Activated CD4-positive, alpha-beta T cell treated with anti-CD3 and anti-CD28 coated beads for 4 hours (primary cell): Measurements from ENCODE around the gene OAS2.

Experiments used
- DNase-seq, 2 donors: peaks; one replicate each; pipeline ENCODE4 v3.0.0-alpha.2; 2020

Gene OAS2, protein sequence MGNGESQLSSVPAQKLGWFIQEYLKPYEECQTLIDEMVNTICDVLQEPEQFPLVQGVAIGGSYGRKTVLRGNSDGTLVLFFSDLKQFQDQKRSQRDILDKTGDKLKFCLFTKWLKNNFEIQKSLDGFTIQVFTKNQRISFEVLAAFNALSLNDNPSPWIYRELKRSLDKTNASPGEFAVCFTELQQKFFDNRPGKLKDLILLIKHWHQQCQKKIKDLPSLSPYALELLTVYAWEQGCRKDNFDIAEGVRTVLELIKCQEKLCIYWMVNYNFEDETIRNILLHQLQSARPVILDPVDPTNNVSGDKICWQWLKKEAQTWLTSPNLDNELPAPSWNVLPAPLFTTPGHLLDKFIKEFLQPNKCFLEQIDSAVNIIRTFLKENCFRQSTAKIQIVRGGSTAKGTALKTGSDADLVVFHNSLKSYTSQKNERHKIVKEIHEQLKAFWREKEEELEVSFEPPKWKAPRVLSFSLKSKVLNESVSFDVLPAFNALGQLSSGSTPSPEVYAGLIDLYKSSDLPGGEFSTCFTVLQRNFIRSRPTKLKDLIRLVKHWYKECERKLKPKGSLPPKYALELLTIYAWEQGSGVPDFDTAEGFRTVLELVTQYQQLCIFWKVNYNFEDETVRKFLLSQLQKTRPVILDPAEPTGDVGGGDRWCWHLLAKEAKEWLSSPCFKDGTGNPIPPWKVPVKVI

DNA sequence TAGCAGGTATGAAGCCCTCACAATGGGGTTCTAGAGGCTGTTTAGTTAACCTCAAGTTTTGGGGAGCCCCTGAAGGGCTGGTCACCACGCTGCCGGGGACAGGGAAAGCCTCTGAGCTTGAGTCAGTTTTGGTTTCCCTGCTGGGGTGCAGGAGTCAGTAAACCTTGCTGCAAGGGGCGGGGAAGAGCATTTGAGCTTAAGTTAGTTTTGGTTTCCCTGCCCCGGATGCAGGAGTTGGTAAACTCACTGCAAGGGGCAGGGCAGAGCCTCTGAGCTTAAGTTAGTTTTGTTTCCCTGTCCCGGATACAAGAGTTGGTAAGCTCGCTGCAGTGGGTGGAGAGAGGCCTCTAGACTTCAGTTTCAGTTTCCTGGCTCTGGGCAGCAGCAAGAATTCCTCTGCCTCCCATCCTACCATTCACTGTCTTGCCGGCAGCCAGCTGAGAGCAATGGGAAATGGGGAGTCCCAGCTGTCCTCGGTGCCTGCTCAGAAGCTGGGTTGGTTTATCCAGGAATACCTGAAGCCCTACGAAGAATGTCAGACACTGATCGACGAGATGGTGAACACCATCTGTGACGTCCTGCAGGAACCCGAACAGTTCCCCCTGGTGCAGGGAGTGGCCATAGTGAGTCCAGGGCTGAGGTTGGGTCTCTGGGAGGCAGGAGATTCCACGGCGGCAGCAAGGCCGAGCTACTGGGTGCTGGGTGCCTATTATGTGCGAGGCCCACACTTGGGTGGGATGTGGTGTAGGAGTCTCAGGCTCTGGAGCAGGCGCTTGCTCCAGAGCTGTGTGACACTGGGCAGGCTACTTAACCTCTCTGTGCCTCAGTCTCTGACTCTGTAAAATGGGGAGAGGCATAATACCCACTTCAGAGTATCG is at the start of gene OAS2:
Gene OAS2, plus strand, starts transcription at position 357 of the 878 bp plus-strand sequence. Its CDS starts 90 bp downstream, at position 447.
- DNase-seq = peak; percentile 75 to 77

DNA sequence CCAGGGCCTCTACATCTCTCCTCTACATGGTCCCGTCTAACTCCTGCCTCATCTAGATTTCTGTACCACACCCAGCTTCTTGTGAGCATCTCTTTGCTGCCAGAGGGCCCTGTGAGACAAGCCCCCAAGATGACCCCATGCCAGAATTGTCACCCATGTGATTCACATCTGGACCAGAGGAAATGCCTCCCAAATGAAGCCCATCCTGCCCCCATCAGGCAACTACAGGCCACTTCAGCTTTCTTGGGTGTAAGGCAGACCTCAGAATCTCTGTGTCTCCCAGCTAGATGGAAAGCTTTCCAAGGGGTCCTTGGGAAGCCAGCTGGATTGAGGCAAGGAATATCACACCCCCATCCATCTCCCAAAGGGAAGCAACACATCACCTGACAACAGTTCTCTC is 49.3 kb upstream of the OAS2 start:
- no peak for DNase-seq

DNA sequence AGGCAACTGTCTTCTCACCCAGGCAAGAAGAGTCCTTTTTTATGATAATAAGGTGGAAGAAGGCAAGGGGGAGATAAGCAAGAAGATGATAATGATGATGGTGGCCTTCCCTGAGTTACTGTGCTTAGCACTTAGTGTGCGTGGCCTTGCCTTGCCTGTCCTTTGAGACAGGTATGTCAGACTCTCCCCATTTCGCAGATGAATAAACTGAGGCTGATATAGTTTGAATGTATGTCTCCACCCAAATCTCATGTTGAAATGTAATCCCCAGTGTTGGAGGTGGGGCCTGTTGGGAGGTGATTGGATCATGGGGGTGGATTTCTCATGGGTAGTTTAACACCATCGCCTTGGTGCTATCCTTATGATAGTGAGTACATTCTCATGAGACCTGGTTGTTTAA is 48.6 kb upstream of the OAS2 start:
- no peak for DNase-seq

DNA sequence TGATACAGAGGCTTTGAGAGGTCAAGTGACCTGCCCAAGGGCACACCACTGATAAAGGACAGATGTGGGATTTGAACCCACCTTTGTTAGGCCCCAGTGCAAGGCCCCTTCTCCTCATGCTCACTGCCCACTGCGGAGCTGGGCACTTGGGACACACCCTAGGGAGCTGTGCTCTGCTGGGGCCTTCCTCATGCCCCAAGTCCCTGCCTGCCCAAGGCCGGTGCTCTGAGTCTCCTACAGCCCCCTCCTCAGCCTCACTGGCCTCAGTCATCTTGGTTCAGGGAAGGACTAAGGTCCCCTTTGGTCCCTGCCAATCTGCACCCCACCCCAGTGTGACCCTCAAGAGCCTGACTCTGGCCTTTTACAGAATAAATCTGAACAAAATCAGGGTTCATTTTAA is 48.0 kb upstream of the OAS2 start:
- DNase-seq = no peak

DNA sequence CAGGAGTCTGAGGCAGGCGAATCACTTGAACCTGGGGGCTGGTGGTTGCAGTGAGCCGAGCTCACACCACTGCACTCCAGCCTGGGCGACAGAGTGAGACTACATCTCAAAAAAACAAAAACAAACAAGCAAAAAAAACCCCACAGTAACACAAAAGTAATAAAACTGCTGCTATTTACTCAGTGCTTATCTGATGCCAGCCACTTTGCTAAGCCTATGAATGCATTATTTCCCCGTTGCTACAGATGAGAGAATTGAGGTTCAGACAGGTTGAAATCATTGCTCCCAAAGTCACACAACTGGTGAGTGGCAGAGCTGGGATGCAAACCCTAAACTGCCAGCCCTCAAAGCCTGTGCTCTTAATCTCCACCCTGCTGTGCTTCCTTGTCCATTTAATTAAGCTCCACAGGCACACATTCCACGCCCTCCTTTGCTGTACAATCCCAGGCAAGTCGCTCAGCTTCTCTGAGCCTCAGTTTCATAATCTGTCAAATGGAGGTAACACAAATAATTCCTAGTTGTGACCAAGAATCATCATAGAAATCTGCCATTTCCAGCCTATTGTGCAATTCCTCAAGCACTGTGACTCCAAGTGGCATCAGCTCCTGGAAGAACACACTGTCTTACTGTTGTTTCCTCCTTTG is 45.7 kb upstream of the OAS2 start:
- no peak for DNase-seq

DNA sequence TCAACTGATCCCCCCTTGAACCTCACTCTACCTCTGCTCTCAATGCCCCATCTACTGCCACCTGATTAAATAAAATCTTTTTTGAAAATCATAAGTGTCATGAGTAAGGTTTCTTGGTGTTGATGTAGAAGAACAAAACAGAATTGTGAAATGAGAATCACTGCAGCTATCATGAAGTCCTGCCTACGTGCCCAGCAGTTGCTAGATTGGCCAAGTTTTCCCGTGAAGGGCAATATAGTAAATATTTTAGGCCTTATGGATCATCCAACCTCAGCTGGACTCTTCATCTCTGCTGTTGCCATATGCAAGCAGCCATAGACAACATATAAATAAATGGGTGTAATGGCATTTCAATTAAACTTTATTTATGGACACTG is 45.2 kb upstream of the OAS2 start:
- no peak for DNase-seq

DNA sequence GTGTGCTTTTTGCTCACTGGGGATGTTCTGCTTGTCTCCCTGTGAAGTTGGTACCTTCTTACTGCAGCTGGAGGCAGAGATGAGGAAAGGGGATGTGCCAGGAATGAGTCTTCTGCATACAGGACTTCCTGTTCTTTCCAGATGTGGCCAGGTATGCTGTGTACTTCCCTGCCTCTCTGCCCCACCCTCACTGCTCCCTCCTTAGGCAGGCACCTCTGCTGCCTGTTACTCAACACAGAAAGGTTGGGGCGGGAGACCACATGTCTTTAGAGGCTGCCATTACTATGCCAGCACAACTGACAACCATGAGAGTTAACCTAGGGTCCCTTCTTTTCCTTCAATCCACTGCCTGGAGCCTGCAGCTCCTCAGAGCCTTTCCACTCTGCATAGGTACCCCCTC is 42.1 kb upstream of the OAS2 start:
- DNase-seq = no peak

DNA sequence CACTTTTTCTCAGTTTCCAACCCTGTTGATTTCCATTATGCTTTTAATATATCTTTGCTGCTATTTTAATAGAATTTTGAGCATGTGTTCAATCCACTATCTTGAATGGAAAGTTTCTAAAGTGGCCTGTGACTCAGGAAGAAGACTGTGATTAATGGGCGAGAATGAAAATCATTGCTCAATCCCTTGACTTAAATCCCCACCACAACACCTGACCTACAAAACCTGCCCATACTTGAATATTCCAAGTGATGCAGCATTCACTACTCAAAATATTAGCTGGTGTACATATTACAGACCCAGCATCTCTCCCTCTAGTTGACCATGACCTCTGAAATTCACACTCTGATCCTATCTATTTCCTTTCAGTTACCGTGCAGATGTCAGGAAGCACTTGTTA is 41.4 kb upstream of the OAS2 start:
- DNase-seq = no peak

DNA sequence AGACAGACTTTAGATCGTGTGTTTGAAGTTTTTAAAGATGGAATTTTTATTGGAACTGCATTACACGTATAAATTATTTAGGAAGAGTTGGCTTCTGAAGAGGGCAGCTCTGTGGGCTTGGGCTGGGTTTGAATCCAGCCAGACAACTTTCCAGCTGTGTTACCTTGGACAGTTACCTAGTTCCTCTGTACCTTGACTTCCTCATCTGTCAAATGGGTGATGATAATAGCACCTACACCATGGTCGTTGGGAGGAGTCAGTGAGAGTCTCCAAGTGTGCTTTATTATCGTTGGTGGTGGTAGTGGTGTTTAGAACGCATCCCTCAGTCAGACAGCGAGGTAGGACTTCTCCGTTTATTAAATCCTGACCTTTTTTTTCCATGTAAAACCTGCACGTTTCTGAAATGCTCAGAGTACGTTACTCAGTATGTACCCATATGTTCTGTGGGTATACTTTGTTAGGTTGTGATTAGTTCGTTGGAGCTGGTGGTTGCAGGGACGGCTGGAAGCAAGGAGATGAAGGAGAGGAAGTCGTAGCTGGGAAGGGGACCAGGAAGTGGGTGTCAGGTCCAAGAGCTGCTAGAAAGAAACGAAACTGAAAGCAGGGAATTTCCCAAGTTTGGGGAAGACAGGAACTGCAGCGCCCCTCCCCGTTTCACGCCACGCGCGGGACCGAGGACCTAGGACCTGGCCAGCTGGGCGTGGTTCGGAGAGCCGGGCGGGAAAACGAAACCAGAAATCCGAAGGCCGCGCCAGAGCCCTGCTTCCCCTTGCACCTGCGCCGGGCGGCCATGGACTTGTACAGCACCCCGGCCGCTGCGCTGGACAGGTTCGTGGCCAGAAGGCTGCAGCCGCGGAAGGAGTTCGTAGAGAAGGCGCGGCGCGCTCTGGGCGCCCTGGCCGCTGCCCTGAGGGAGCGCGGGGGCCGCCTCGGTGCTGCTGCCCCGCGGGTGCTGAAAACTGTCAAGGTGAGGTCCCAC is 40.3 kb upstream of the OAS2 start, which contains the start of gene OAS3:
Gene OAS3, plus strand, starts transcription at position 734 of the 979 bp plus-strand sequence. Its CDS starts 57 bp downstream, at position 791.
- peak; percentile 68 to 76 for DNase-seq

DNA sequence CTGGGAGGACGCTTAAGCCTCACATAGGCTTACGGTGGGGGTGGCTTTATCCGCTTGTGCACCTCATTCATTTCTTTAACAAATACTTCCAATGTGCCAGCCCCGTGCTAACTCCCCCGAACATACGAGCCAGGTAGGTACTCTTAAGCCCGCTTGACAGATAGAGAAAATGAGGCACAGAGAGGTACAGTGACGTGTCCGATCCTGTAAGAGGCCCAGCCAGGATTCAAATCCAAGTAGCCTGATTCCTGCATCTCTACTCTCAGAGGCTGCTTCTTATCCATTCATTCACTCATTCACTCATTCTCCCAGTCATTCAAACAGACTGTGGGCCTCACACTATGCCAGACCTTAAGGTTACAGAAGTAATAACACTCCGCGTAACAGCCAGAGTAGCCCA is 39.6 kb upstream of the OAS2 start:
- DNase-seq = no peak

DNA sequence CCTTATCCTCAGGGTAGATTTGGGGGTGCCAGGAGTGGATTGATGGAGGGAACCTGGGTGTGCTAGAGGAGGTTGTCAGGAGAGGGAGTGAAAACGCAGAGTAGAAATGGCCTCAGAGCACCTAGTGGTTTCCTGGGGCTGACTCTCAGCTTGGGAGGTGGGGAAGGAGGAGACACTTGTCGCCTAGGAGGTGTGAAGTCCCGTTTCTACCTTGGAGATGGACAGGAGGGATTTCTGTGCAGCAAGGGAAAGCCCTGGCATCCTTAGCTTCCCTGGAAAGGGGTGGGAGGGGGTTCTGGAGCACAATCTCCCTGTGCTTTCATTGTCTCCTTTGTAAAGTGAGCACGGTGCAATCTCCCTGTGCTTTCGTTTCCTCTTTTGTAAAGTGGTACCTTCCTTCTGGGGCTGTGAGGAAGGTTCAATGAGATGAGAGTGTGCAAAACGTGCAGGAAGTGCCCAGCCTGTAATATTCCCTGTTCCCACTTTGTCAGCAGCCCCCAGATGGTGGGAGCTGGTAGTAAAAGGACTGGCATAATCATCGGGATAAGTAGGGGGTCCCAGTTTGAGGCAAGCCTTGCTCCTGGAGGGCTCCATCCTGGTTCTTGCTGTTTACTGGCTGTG is 38.4 kb upstream of the OAS2 start:
- DNase-seq = no peak

DNA sequence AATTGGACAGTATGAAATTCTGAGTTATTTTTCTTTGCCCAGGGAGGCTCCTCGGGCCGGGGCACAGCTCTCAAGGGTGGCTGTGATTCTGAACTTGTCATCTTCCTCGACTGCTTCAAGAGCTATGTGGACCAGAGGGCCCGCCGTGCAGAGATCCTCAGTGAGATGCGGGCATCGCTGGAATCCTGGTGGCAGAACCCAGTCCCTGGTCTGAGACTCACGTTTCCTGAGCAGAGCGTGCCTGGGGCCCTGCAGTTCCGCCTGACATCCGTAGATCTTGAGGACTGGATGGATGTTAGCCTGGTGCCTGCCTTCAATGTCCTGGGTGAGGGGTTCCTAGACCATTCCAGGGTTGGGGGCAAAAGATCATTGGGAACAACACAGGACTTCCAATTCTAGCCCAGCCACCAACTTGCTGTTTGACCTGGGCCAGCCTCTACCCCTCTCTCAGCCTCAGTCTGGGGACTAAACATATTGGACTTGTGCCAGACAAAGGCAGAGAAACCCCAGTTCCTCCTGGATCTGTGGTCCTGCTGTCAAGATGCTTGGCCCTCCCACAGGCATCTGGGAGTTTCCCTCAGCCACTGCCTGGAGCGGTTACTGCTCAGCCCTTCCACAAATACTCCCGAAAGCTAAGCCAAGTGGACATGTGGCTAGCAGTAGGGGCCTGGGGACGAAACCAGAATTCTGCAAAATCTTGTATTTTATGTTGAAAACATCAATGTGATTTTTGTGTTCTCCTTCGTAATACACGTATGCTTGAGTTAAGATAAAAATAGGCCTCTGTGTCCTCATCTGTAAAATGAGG is 36.6 kb upstream of the OAS2 start:
- no peak for DNase-seq

DNA sequence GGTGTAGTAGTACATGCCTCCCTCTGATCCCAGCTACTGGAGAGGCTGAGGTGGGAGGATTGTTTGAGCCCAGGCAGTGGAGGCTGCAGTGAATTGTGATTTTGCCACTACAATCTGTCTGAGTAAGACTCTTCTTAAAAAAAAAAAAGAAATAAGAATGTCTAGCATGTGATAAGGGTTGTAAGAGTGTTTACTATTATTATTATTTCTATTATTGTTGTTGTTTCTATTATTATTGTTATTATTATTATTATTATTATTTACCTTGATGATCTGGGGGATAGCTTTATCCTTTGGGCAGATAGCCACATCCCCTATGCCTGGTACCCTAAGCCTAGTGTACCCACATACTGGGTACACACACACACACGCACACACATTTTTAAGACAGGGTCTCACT is 35.7 kb upstream of the OAS2 start:
- no peak for DNase-seq

DNA sequence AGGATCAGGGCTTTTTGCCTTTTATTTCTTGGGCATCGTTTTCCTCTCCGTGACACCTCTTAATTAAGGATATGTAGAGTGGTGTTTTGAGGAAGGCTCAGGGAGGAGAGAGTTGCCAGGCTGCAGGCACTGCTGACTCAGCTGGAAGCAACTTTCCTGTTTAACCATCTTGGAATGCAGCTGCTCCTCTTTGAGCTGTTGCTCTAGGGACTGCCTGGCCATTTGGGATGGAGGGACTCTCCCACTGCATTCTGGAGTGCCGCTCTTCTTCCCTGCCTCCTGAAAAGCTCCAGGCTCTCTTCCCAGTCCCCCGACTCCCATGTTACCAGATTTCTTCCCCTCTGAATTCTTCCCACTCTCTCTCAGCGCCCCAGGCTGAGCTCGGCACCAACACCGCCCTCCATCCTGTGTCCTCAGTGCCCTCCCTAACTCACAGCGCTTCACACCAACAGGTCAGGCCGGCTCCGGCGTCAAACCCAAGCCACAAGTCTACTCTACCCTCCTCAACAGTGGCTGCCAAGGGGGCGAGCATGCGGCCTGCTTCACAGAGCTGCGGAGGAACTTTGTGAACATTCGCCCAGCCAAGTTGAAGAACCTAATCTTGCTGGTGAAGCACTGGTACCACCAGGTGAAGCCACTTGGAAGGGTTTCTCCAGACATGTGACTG is 34.2 kb upstream of the OAS2 start:
- DNase-seq = no peak

DNA sequence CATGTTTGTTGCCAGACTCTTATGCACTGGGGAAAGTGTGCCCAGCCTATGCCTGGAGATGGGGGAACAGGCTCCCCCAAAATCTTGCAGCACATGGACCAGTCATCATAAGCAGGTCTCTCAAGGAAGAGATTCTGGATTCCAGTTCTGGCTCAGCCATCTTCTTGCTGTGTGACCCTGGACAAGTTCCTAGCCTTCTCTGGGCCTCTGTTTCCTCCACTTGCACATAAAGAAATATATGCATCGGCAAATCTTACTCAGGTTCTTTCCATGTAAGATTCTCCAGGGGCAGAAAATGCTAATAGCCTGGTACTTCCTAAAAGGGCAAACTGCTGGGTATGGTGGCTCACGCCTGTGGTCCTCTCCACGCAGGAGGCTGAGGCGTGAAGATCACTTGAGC is 32.8 kb upstream of the OAS2 start:
- no peak for DNase-seq

DNA sequence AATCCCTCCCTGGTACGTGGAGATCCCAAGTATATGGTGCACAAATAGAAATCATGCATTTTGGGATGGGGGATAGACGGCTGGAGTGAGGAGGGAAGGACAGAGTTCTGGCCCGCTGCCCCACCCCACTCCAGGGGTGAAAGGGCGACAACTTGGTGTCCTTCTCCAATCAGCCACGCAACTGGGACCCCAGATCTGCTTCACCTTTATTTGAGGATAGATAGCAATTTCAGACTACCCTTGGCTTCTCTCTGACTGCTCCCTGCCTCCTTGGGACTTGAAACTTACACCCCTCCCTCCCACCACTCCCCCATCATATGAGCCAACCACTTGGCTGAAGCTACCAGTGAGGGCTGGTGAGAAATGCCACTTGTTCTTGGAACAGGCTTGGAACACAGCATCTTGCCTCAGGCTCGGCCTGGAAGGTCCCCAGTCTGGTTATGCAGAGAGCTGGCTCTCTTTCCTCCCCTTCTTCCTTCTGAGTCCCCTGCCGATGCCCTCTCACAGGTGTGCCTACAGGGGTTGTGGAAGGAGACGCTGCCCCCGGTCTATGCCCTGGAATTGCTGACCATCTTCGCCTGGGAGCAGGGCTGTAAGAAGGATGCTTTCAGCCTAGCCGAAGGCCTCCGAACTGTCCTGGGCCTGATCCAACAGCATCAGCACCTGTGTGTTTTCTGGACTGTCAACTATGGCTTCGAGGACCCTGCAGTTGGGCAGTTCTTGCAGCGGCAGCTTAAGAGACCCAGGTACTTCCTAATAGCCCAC is 31.9 kb upstream of the OAS2 start:
- no peak for DNase-seq

DNA sequence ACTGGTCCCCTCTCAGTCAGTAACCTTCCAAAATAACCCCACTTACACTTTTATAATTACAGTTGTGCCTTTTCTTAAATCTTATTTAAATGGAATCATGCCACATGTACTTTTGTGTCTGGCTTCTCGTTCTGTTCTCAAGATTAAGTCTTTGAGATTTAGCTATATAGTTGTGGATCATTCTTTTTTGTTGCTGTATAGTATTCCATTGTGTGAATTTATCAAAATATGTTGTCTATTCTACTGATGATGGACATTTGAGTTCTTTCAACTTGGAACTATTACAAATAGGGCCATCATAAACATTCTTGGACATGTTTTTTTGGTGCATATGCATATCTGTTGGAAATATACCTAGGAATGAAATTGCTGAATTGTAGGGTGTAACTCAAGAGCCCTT is 31.0 kb upstream of the OAS2 start:
- DNase-seq = no peak

DNA sequence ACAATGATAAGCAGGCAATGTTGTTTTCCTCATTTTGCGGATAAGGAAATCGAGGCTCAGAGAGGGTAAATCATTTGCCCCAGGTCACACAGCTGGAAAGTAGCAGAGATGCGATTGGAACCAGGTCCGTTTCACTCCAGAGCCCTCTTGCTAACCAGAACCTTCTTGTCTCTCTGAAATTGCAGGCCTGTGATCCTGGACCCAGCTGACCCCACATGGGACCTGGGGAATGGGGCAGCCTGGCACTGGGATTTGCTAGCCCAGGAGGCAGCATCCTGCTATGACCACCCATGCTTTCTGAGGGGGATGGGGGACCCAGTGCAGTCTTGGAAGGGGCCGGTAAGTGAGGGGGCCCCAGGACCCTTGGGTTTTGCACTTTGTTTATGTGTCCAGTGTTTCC is 30.6 kb upstream of the OAS2 start:
- DNase-seq = no peak

DNA sequence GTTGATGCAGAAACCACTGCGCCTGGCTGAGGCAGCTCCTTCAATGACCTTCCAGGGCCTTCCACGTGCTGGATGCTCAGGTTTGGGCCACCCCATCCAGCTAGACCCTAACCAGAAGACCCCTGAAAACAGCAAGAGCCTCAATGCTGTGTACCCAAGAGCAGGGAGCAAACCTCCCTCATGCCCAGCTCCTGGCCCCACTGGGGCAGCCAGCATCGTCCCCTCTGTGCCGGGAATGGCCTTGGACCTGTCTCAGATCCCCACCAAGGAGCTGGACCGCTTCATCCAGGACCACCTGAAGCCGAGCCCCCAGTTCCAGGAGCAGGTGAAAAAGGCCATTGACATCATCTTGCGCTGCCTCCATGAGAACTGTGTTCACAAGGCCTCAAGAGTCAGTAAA is 29.5 kb upstream of the OAS2 start:
- no peak for DNase-seq
